HG03280 (cell line): Measurements from ENCODE around the gene RTN4IP1.
"Not testable (repeated sequence)": the region's sequence is repeated elsewhere in the genome, so short reads cannot be mapped to it uniquely, and the experiment has no call there.

ENCODE experiments used
- ATAC-seq: cut with Tn5 transposase; IDR thresholded peaks from one replicate; pipeline ENCODE4 v1.9.1; 2021; ENCODE audit warnings: mild to moderate bottlenecking, moderate library complexity; ENCODE audit not compliant: unreplicated experiment

The RTN4IP1 gene

DNA sequence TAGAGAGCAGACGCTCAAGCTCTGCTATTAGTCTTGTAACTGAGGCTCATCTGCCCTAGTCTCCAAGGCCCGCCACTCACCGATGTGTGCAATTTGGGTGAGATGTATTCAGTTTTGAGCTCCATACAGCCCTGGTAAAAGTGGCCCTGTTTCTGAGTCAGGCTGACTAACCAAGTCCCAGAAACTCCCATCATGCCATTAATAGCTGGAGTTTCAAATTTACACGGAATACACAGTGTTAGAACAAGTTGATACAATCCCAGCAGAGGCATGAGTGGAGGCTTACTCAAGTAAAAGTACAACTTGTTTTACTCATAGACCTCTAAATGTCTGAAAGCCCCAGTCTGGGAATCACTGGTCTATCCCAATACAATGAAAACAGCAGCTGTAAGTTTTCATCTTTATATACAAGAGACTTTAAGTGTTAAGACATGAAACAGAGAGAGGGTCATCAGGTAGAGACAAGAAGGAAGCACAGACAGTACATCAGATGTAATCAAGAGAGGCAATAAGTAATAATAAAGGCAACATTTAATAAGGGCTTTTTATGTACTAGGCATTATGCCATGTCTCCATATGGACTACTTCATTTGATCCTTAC lies 42.4 kb downstream of the RTN4IP1 start:
- no peak for ATAC-seq

GRCh38 chr6:106581468-106581867 lies 47.8 kb downstream of the RTN4IP1 start:
- ATAC-seq: no peak

DNA sequence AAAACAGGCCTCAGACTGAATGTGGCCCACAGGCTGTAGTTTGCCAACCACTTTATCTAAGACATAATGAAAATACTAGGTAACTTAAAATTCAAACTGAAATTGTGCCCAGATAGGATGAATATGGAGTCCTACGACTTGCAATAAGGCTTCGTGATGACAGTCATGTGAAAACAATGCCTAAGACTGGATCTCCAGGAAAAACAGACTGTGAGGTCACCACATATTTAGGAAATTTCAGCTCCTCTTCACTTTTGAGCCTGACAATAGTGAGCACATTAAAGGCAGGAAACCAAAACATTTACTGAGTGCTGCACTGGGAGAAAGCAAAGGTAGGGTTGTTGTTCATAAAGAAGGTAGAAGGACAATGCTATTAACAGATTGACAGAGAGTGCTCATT lies 50.0 kb downstream of the RTN4IP1 start:
- no peak for ATAC-seq

DNA sequence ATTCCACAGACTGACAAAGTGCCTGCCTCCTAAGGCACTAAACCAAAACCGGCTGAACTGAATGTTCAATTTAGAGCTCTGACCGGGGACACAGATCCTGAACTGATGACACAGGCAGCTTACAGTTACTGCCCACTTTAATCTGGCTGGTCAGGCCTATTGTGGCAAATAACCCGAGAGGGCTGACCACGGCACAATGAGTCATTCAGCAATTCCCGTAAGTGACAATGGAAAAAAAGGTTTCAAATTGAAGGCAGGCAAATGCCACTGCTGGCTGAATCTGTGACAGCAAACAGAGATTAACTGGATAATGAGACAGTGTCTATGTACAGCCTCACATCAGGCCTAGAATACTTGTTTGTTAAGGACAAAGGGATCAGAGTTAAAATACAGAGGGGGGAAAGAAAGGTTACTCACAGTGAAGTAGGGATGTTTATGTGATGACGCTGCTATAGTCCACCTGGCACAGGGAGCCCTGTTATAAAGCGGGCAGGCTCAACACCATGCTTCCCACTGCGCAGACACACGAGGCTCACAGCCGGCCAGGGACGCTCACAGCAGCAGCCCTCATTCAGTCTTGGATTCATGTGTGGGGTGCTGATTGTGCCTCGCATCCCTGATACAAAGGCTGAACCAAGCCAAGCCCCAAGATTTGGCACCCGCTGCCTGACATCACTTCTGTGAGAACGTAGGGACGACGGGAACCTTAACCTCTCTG lies 54.4 kb downstream of the RTN4IP1 start:
- ATAC-seq: no peak

DNA sequence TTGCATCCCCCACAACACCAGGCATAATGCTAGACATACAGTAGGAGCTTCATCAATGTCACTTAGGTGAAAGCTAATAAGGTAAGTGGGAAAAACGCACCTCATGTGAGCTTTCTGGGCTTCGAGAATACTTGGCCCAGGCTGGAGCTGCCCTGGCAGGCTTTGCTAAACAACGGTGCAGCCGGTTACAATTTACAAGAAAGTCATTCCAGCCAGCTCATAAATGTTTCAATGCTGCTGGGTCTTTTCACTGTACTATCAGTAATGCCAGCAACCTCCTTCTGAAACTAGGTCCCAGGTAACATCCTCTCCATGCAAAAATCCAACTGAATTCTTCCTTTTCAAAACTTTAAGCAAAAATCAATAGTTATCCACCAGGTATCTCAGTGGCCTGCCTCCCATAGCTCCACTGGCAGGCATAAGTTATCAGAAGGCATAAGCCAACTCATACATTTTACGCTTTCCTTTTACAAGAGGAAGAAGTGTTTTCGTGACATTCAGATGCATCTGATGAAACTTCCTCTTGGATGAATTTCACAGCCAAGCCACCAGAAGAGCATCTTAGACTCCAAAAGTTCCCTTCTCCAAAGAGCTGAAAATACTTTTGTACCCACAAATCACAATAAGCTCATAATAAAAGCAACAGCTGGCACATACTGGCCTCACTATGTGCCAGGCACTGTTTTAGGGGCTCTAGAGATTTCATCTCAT lies 56.3 kb downstream of the RTN4IP1 start:
- ATAC-seq: no peak

DNA sequence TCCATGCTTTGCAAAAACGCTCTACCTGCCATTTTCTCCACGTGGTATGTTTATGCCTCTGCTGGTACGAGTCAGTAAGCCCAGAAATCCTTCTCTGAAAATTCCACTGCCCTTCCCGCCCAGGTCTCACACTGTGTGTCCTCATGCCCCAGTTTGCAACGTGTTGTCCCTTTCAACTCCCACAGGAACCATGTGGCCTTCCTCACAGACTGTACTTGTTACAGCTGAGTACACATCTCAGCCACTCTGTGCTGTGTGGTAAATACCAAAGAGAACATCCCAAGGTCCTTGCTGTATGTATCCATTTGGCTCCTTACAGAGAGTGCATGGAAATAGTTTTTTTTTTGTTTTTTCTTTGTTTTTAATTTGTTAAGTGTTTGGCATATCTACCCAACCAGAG lies 56.9 kb downstream of the RTN4IP1 start:
- no peak for ATAC-seq

- ATAC-seq: no peak
Observed at GRCh38 chr6:106569428-106569827, 59.9 kb downstream of the RTN4IP1 start.

DNA sequence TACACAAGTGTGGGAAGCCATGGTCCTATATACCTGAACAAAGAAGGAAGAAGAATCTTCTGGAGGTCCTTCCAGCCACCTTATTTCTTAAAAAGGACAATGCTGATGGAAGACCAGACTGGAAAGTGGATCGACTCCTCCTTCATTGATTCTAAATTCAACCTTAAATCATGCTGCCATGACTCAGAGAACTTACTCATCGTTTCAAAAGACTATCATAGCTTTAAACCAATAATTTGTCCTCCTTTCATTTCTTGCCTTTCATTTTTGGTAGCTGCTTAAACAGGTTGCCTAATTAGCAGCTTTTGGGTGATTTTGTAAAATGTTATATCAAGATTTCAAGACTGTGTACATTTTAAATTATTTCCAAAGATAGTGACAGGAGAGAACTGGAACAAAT lies 60.8 kb downstream of the RTN4IP1 start:
- ATAC-seq: no peak

GRCh38 chr6:106564476-106564875 lies 64.8 kb downstream of the RTN4IP1 start:
- ATAC-seq: no peak

DNA sequence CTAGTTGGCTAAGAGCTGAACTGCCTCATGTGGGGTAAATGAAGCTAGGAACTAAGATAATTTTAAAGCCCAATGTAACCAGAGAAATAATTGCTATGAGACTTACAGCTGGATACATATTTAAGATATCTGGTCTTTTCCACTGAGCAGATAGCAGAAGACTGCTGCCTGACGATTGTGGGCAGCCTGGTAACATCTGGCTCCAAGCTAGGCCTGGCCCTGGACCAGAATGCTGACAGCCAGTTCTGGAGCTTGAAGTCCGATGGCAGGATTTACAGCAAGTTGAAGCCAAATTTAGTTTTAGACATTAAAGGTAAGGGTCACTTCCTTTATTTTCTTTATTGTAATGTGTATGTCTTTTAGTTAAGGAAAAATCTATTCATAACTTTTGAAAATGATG lies 65.7 kb downstream of the RTN4IP1 start:
- ATAC-seq: no peak

GRCh38 chr6:106561686-106562405 lies 67.5 kb downstream of the RTN4IP1 start:
- ATAC-seq: no peak

DNA sequence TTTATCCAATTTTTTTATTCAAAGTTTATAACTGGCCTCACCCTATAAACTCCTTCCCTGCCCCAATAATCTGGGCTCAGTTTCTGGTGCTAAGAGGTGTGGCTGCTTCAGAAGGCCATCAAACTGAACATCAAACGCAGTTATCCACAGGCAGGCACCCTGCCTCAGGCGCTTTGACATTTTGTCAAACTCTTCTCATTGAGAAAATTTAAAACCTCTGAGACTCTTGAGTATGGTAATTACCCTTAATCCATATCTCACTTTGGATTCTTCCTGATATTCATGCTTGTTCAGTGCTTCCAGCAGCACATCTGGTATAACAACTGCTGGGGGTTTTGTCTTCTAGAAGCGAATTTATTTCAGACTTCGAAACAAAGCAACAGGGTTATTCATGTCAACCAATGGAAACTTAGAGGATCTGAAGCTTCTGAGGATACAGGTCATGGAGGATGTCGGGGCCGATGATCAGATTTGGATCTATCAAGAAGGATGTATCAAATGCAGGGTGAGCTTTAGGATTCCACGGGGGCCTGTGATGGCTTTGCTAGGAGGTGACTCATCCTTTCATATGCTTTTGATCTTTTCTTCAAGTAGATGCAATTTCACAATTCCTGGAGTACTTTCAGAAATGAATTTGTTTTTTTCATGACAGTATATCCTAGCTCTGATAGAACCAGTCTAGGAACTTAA lies 68.2 kb downstream of the RTN4IP1 start:
- no peak for ATAC-seq

DNA sequence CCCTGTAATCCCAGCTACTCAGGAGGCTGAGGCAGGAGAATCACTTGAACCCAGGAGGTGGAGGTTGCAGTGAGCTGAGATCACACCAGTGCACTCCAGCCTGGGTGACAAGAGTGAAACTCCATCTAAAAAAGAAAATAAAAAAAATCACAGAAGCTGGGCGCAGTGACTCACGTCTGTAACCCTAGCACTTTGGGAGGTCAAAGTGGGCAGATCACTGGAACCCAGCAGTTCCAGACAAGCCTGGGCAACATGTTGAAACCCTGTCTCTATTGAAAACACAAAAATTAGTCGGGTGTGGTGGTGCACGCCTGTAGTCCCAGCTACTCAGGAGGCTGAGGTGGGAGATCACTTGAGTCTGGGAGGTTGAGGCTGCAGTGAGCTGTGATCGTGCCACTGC lies 69.6 kb downstream of the RTN4IP1 start:
- not testable (repeated sequence) for ATAC-seq

DNA sequence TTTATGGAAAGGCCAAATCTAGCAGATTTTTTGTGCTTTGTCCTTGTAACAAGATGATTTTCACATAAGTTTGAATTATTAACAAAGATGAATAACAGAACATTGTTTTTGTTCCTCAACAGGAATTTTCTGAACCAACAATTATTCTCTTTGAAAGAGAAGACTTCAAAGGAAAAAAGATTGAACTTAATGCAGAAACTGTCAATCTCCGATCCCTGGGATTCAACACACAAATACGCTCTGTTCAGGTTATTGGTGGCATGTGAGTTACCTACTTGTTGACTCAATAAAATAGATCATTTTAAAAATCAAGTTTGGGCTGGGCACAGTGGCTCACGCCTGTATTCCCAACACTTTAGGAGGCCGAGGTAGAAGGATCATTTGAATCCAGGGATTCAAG lies 70.9 kb downstream of the RTN4IP1 start:
- no peak for ATAC-seq

DNA sequence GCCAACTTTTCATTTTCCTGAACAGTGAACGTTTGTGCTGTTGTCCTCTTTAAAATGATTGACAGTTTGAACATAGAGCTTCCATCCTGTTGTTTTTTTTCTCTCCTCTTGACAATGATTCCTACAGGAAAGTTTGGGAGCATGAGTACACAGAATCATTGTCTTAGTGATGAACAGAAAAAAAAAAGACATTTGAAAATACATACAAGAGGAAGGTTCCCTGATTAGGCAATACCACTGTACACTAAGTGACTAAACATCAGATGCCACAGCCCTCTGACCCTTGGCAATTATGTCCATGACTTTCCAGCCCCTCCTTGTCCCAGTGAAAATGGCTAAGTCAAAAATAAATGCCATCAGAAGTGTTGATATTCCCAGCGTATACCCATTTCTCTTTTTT lies 71.5 kb downstream of the RTN4IP1 start:
- no peak for ATAC-seq

DNA sequence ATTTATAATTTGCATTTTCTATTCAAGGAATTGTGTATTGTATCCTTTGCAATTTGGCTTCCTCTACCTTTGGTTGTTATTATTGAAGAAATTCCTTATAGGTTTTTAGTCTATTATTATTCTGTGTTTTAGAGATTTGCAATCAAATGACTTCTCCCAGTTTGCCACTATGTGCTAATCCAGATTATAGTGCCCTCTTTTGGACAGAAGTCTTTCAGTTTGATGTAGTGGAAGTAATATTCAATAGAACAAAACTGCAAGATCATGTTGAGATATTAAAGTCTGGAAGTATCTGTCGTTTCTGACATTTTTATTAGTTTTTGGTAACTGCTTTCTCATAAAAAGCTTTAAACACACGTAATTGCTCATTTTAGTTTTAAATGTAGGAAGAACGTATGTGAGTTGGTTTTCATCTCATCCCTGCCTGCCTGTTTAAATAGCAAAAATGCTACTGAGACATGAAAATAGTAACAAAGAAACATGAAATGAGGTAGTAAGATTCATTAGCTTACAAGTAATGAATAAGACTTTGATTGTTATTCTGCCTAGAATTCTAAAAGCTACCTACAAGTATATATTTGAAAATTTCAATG lies 72.8 kb downstream of the RTN4IP1 start:
- ATAC-seq: no peak

DNA sequence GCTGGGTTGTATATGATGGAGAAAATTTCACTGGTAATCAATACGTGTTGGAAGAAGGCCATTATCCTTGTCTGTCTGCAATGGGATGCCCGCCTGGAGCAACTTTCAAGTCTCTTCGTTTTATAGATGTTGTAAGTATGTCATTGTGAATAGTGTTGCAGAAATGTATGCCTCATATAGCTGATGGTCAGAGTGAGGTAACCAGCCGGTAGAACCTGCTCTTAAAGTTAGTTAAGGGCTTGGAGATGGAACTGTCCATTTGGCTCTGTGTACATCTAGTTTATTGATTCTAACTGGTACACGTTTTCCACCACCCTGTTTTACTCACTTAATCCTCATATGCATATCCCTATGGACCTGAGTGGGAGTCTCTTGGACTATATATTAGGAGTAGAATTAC lies 73.5 kb downstream of the RTN4IP1 start:
- ATAC-seq: no peak

GRCh38 chr6:106553440-106553839 lies 75.9 kb downstream of the RTN4IP1 start:
- ATAC-seq: no peak

DNA sequence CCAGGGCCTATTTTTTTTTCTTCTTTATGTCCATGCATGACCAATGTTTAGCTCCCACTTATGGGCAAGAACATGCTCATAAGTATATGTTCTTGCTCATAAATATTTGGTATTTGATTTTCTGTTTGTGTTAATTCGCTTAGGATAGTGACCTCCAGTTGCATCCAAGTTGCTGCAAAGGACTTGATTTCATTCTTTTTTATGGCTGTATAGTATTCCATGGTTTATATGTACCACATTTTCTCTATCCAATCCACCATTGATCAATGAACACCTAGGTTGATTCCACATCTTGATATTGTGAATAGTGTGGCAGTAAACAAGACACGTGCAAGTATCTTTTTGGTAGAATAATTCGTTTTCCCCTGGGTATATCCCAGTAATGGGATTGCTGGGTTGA lies 78.1 kb downstream of the RTN4IP1 start:
- ATAC-seq: no peak

- no peak for ATAC-seq
Observed at GRCh38 chr6:106549521-106549920, 79.8 kb downstream of the RTN4IP1 start.
